Activated CD4-positive, CD25-positive, alpha-beta regulatory T cell treated with anti-CD3 and anti-CD28 coated beads, Interleukin-2, amount 50 U/mL, for 24 hours (primary cell): ENCODE results near the gene ICE2.
A peak's percentile ranks its signal among the peaks of the same experiment; 100 is the strongest.
"Not testable (repeated sequence)": the region's sequence is repeated elsewhere in the genome, so short reads cannot be mapped to it uniquely, and the experiment has no call there.

ENCODE experiments used
- ATAC-seq, 2 donors: fragments of 150-1000 bp; cut with Tn5 transposase; one replicate each; pipeline ENCODE4 v1.10.0; 2021; ENCODE audit warnings: mild to moderate bottlenecking in 1 of 2, moderate library complexity in 1 of 2

ICE2 gene

GRCh38 chr15:60405399-60405798 lies 73.5 kb downstream of the ICE2 start:
- no peak for ATAC-seq

- ATAC-seq: not testable (repeated sequence)
Observed at GRCh38 chr15:60404351-60404750, 74.6 kb downstream of the ICE2 start.

GRCh38 chr15:60400944-60401343 lies 78.0 kb downstream of the ICE2 start:
- ATAC-seq: no peak

- ATAC-seq: no peak
Observed at GRCh38 chr15:60399931-60400330, 79.0 kb downstream of the ICE2 start.

- no peak for ATAC-seq
Observed at GRCh38 chr15:60399246-60399915, 79.6 kb downstream of the ICE2 start.

- peak; percentile 81 to 82 for ATAC-seq
Observed at GRCh38 chr15:60397772-60398445, 81.0 kb downstream of the ICE2 start, which contains the start of gene ANXA2. ANXA2 (minus strand) TSS chr15:60397986; CDS start chr15:60386075, 11,911 bp downstream.

- ATAC-seq: peak; percentile 62 to 64
Observed at GRCh38 chr15:60396958-60397771, 81.8 kb downstream of the ICE2 start.

GRCh38 chr15:60396560-60396957 lies 82.4 kb downstream of the ICE2 start:
- ATAC-seq: no peak

GRCh38 chr15:60396100-60396499 lies 82.8 kb downstream of the ICE2 start:
- no peak for ATAC-seq

GRCh38 chr15:60395276-60396011 lies 83.5 kb downstream of the ICE2 start:
- ATAC-seq: no peak

- ATAC-seq: no peak
Observed at GRCh38 chr15:60394689-60395097, 84.2 kb downstream of the ICE2 start.

- no peak for ATAC-seq
Observed at GRCh38 chr15:60392986-60393790, 85.8 kb downstream of the ICE2 start.

- peak; percentile 41 to 44 for ATAC-seq
Observed at GRCh38 chr15:60392601-60392985, 86.3 kb downstream of the ICE2 start.

- ATAC-seq: no peak
Observed at GRCh38 chr15:60391722-60392315, 87.1 kb downstream of the ICE2 start.

- ATAC-seq: no peak
Observed at GRCh38 chr15:60390871-60391501, 88.0 kb downstream of the ICE2 start.

GRCh38 chr15:60390231-60390630 lies 88.7 kb downstream of the ICE2 start:
- no peak for ATAC-seq

GRCh38 chr15:60389261-60390077 lies 89.5 kb downstream of the ICE2 start:
- peak; percentile 91 to 93 for ATAC-seq

GRCh38 chr15:60387321-60387720 lies 91.6 kb downstream of the ICE2 start:
- ATAC-seq: no peak

GRCh38 chr15:60386615-60387014 lies 92.3 kb downstream of the ICE2 start:
- no peak for ATAC-seq
